ENCODE results near the gene NKD1.

NKD1 gene

GRCh38 chr16:50651835-50652438 is 103.7 kb downstream of the NKD1 start:
- Mint-ChIP-seq H3K4me3 (no peak overlapping the region), H3K27me3 (peaks cover 10% of the 10 kb centered on the region), H3K4me1 (no peaks in the 10 kb centered on the region), H3K27ac (no peak overlapping the region), H3K9me3 (peaks cover 5% of the 10 kb centered on the region), H3K36me3 (peaks cover 4% of the 10 kb centered on the region)
- DNase-seq (ENCODE audit: low spot score in 2 of 2) (no peak), ATAC-seq (ENCODE audit: low read depth) (no peak)

GRCh38 chr16:50652836-50653425 is 104.7 kb downstream of the NKD1 start:
- peaks cover 10% of the 10 kb centered on the region for H3K27me3 Mint-ChIP-seq
- H3K27ac Mint-ChIP-seq: no peak overlapping the region
- ATAC-seq (ENCODE audit: low read depth): no peak
- H3K36me3 Mint-ChIP-seq: peaks cover 4% of the 10 kb centered on the region
- no peaks in the 10 kb centered on the region for H3K4me1 Mint-ChIP-seq
- no peak for DNase-seq (ENCODE audit: low spot score in 2 of 2)
- no peak overlapping the region for H3K4me3 Mint-ChIP-seq
- peaks cover 5% of the 10 kb centered on the region for H3K9me3 Mint-ChIP-seq

GRCh38 chr16:50653633-50654519 is 105.7 kb downstream of the NKD1 start:
- H3K9me3 Mint-ChIP-seq: peaks cover 5% of the 10 kb centered on the region
- H3K36me3 Mint-ChIP-seq: peaks cover 4% of the 10 kb centered on the region
- no peaks in the 10 kb centered on the region for H3K4me1 Mint-ChIP-seq
- DNase-seq (ENCODE audit: low spot score in 2 of 2) (no peak), ATAC-seq (ENCODE audit: low read depth) (no peak)
- peaks cover 8% of the 10 kb centered on the region for H3K27me3 Mint-ChIP-seq
- no peak overlapping the region for H3K4me3 Mint-ChIP-seq
- no peak overlapping the region for H3K27ac Mint-ChIP-seq

- no peak overlapping the region for H3K4me3 Mint-ChIP-seq
- peaks cover 4% of the 10 kb centered on the region for H3K36me3 Mint-ChIP-seq
- DNase-seq (ENCODE audit: low spot score in 2 of 2): no peak
- H3K9me3 Mint-ChIP-seq: peaks cover 5% of the 10 kb centered on the region
- H3K27ac Mint-ChIP-seq: no peak overlapping the region
- no peak for ATAC-seq (ENCODE audit: low read depth)
- peaks cover 4% of the 10 kb centered on the region for H3K27me3 Mint-ChIP-seq
- no peaks in the 10 kb centered on the region for H3K4me1 Mint-ChIP-seq
Measured at GRCh38 chr16:50655558-50656055, 107.4 kb downstream of the NKD1 start.

GRCh38 chr16:50657241-50657640 is 109.0 kb downstream of the NKD1 start:
- Mint-ChIP-seq H3K4me1 (no peaks in the 10 kb centered on the region), H3K9me3 (no peaks in the 10 kb centered on the region), H3K27me3 (no peaks in the 10 kb centered on the region), H3K4me3 (no peak overlapping the region), H3K27ac (no peak overlapping the region), H3K36me3 (no peaks in the 10 kb centered on the region)
- no peak for DNase-seq (ENCODE audit: low spot score in 2 of 2)
- no peak for ATAC-seq (ENCODE audit: low read depth)

- Mint-ChIP-seq H3K36me3 (no peaks in the 10 kb centered on the region), H3K27ac (no peak overlapping the region), H3K4me1 (peaks cover 2% of the 10 kb centered on the region), H3K27me3 (no peaks in the 10 kb centered on the region), H3K4me3 (no peak overlapping the region), H3K9me3 (no peaks in the 10 kb centered on the region)
- ATAC-seq (ENCODE audit: low read depth) (no peak), DNase-seq (ENCODE audit: low spot score in 2 of 2) (no peak)
Measured at GRCh38 chr16:50659806-50660205, 111.6 kb downstream of the NKD1 start.

- no peaks in the 10 kb centered on the region for H3K27me3 Mint-ChIP-seq
- no peak overlapping the region for H3K4me3 Mint-ChIP-seq
- H3K27ac Mint-ChIP-seq: no peak overlapping the region
Measured at GRCh38 chr16:50662306-50662940, 114.2 kb downstream of the NKD1 start.

GRCh38 chr16:50664270-50664669 is 116.1 kb downstream of the NKD1 start:
- ATAC-seq (ENCODE audit: low read depth): no peak
- H3K4me1 Mint-ChIP-seq: peaks cover 12% of the 10 kb centered on the region
- H3K27me3 Mint-ChIP-seq: no peaks in the 10 kb centered on the region
- H3K4me3 Mint-ChIP-seq: no peak overlapping the region
- peaks cover 1% of the 10 kb centered on the region for H3K9me3 Mint-ChIP-seq
- DNase-seq (ENCODE audit: low spot score in 2 of 2): no peak
- no peak overlapping the region for H3K27ac Mint-ChIP-seq
- peaks cover 9% of the 10 kb centered on the region for H3K36me3 Mint-ChIP-seq

More at GRCh38 chr16:50662306-50662940, 114.2 kb downstream of the NKD1 start:
- H3K36me3 Mint-ChIP-seq: no peaks in the 10 kb centered on the region
- H3K4me1 Mint-ChIP-seq: peaks cover 7% of the 10 kb centered on the region
- ATAC-seq (ENCODE audit: low read depth) (no peak), DNase-seq (ENCODE audit: low spot score in 2 of 2) (no peak)
- peaks cover 1% of the 10 kb centered on the region for H3K9me3 Mint-ChIP-seq

GRCh38 chr16:50665128-50665878 is 117.1 kb downstream of the NKD1 start:
- peak overlapping the region; percentile 20 for H3K27ac Mint-ChIP-seq
- H3K36me3 Mint-ChIP-seq: peaks cover 9% of the 10 kb centered on the region
- peaks cover 12% of the 10 kb centered on the region for H3K4me1 Mint-ChIP-seq
- H3K4me3 Mint-ChIP-seq: peak overlapping the region; percentile 77
- DNase-seq (ENCODE audit: low spot score in 2 of 2): peak; percentile 82 to 91
- peaks cover 1% of the 10 kb centered on the region for H3K9me3 Mint-ChIP-seq
- peak; percentile 72 for ATAC-seq (ENCODE audit: low read depth)
- no peaks in the 10 kb centered on the region for H3K27me3 Mint-ChIP-seq

- H3K36me3 Mint-ChIP-seq: peaks cover 18% of the 10 kb centered on the region
- H3K9me3 Mint-ChIP-seq: peaks cover 3% of the 10 kb centered on the region
- no peaks in the 10 kb centered on the region for H3K27me3 Mint-ChIP-seq
- peaks cover 12% of the 10 kb centered on the region for H3K4me1 Mint-ChIP-seq
- ATAC-seq (ENCODE audit: low read depth): peak; percentile 86
- peak overlapping the region; percentile 53 for H3K27ac Mint-ChIP-seq
- peak overlapping the region; percentile 57 for H3K4me3 Mint-ChIP-seq
- DNase-seq (ENCODE audit: low spot score in 2 of 2): peak in 1 of 2 donors; percentile 28
Measured at GRCh38 chr16:50666658-50667496, 118.7 kb downstream of the NKD1 start.

GRCh38 chr16:50667497-50668367 is 119.5 kb downstream of the NKD1 start:
- Mint-ChIP-seq H3K27ac (peak overlapping the region; percentile 53), H3K9me3 (peaks cover 5% of the 10 kb centered on the region), H3K36me3 (peaks cover 27% of the 10 kb centered on the region), H3K27me3 (no peaks in the 10 kb centered on the region), H3K4me1 (peaks cover 12% of the 10 kb centered on the region), H3K4me3 (peak overlapping the region; percentile 57)
- ATAC-seq (ENCODE audit: low read depth) (no peak), DNase-seq (ENCODE audit: low spot score in 2 of 2) (no peak)

Measured in memory B cell (primary cell).